PC-3 (cell line): ENCODE results near the gene MT1H. TPM values are rescaled to one million over a fixed set of nuclear protein-coding genes. Genes with fewer than 3 reads are reported as not detected.
"Not testable (repeated sequence)": the region's sequence is repeated elsewhere in the genome, so short reads cannot be mapped to it uniquely, and the experiment has no call there.

Experiments
- ATAC-seq: fragments of 200-7000 bp; cut with Tn5 transposase; 2 replicates; pipeline ENCODE4 v1.9.1; 2020; ENCODE audit warnings: mild to moderate bottlenecking, moderate library complexity
- BruUV-seq: library from RNA; stranded (reverse); fragments of 400-500 nt; replicated peaks from 2 replicates; lab custom pipeline; 2021; lab: Mats Ljungman, UMichigan
- CTCF ChIA-PET: fragments of 300-600 bp; sonication (Branson Sonifier 250); formaldehyde crosslinking; loops from one replicate; lab custom pipeline; 2022; ENCODE audit warnings: antibody characterized with exemption; lab: Charles Lee
- POLR2A ChIA-PET: fragments of 300-600 bp; sonication (Branson Sonifier 250); formaldehyde crosslinking; loops from one replicate; lab custom pipeline; 2022; ENCODE audit warnings: antibody characterized with exemption; ENCODE audit not compliant: unreplicated experiment; lab: Charles Lee
- DNase-seq: peaks from one replicate; pipeline ENCODE4 v3.0.0-alpha.2; 2015
- H2AFZ ChIP-seq: fragments of 300-600 bp; sonication (generic); 2 replicates; pipeline ENCODE4 v1.6.0; 2016; ENCODE audit warnings: antibody characterized with exemption, low read length
- H3F3A ChIP-seq: fragments of 300-600 bp; sonication (generic); one replicate; pipeline ENCODE4 v1.6.0; 2017; ENCODE audit warnings: antibody characterized with exemption, low read length, control low read depth, mild to moderate bottlenecking; ENCODE audit not compliant: unreplicated experiment
- H3K27ac ChIP-seq: fragments of 300-600 bp; sonication (generic); 2 replicates; pipeline ENCODE4 v1.5.1; 2016; ENCODE audit warnings: mild to moderate bottlenecking, low read length
- H3K27me3 ChIP-seq: fragments of 300-600 bp; sonication (generic); 2 replicates; pipeline ENCODE4 v1.6.1; 2016; ENCODE audit warnings: low read length, mixed read lengths
- H3K36me3 ChIP-seq: fragments of 300-600 bp; sonication (generic); 2 replicates; pipeline ENCODE4 v1.6.1; 2016; ENCODE audit warnings: low read depth, mixed run types, low read length, mixed read lengths
- H3K4me1 ChIP-seq: fragments of 300-600 bp; sonication (generic); 2 replicates; pipeline ENCODE4 v1.5.1; 2016; ENCODE audit warnings: low read length; ENCODE audit not compliant: insufficient read depth
- H3K4me2 ChIP-seq: fragments of 300-600 bp; sonication (generic); 2 replicates; pipeline ENCODE4 v1.6.0; 2016; ENCODE audit warnings: low read length
- H3K4me3 ChIP-seq: fragments of 300-600 bp; sonication (generic); 2 replicates; pipeline ENCODE4 v1.5.1; 2016; ENCODE audit warnings: mild to moderate bottlenecking, low read length, mixed read lengths
- H3K79me2 ChIP-seq: fragments of 300-600 bp; sonication (generic); 2 replicates; pipeline ENCODE4 v1.6.1; 2017; ENCODE audit warnings: low read length, mixed read lengths
- H3K9ac ChIP-seq: fragments of 300-600 bp; sonication (generic); 2 replicates; pipeline ENCODE4 v1.6.0; 2016; ENCODE audit warnings: mild to moderate bottlenecking, low read length
- H3K9me2 ChIP-seq: fragments of 300-600 bp; sonication (generic); replicated peaks from 2 replicates; pipeline ENCODE4 v1.6.1; 2016; ENCODE audit warnings: mixed run types, low read length, mixed read lengths
- H3K9me3 ChIP-seq: fragments of 300-600 bp; sonication (generic); 2 replicates; pipeline ENCODE4 v1.6.1; 2016; ENCODE audit warnings: low read length, mixed read lengths
- H4K20me1 ChIP-seq: fragments of 300-600 bp; sonication (generic); 2 replicates; pipeline ENCODE4 v1.6.1; 2016; ENCODE audit warnings: low read length, mixed read lengths
- CTCF ChIP-seq: fragments of 300-600 bp; sonication (generic); conservative IDR thresholded peaks from 2 replicates; pipeline ENCODE4 v1.5.1; 2017; ENCODE audit warnings: antibody characterized with exemption, low read depth, mild to moderate bottlenecking, low read length
- EZH2 ChIP-seq: fragments of 300-600 bp; sonication (generic); IDR thresholded peaks from one replicate; pipeline ENCODE4 v1.6.1; 2017; ENCODE audit warnings: antibody characterized with exemption, mild to moderate bottlenecking, low read length; ENCODE audit not compliant: unreplicated experiment
- EZH2phosphoT487 ChIP-seq: fragments of 300-600 bp; sonication (generic); IDR thresholded peaks from 2 replicates; pipeline ENCODE4 v1.6.1; 2018; ENCODE audit warnings: mild to moderate bottlenecking, antibody characterized with exemption, low read length, borderline replicate concordance
- intact Hi-C: fragments of 100-400 bp; cut with micrococcal nuclease; formaldehyde crosslinking; loops from 2 replicates; pipeline ENCODE4 v1.9.0; 2023
- total RNA-seq: library from RNA; depleted of rRNA; stranded (reverse); fragments of >200 nt; gene quantifications from 2 replicates; pipeline ENCODE4 v1.2.3, GENCODE V29; 2014

MT1H gene
- total RNA-seq, 1 experiment from 2014 or later: not detected

GRCh38 chr16:56664506-56664905 lies 5.1 kb upstream of the MT1H start:
- no peaks in the 10 kb centered on the region for H3K79me2 ChIP-seq
- ChIA-PET CTCF (no interaction called here), POLR2A (no interaction called here)
- H3K9ac ChIP-seq: no peak overlapping the region
- no TSS peak for BruUV-seq
- no peaks in the 10 kb centered on the region for H3F3A ChIP-seq
- TF ChIP-seq CTCF (no peak), EZH2phosphoT487 (no peak), EZH2 (no peak)
- H3K4me2 ChIP-seq: no peak overlapping the region
- no peak overlapping the region for H3K4me3 ChIP-seq
- no peaks in the 10 kb centered on the region for H3K9me3 ChIP-seq
- ATAC-seq: no peak
- no peak overlapping the region for H2AFZ ChIP-seq
- no peaks in the 10 kb centered on the region for H4K20me1 ChIP-seq
- no peaks in the 10 kb centered on the region for H3K4me1 ChIP-seq
- intact Hi-C loops: no loop called here
- no peak overlapping the region for H3K27ac ChIP-seq
- H3K36me3 ChIP-seq: no peaks in the 10 kb centered on the region
- no peaks in the 10 kb centered on the region for H3K9me2 ChIP-seq
- no peaks in the 10 kb centered on the region for H3K27me3 ChIP-seq
- DNase-seq: no peak

DNA sequence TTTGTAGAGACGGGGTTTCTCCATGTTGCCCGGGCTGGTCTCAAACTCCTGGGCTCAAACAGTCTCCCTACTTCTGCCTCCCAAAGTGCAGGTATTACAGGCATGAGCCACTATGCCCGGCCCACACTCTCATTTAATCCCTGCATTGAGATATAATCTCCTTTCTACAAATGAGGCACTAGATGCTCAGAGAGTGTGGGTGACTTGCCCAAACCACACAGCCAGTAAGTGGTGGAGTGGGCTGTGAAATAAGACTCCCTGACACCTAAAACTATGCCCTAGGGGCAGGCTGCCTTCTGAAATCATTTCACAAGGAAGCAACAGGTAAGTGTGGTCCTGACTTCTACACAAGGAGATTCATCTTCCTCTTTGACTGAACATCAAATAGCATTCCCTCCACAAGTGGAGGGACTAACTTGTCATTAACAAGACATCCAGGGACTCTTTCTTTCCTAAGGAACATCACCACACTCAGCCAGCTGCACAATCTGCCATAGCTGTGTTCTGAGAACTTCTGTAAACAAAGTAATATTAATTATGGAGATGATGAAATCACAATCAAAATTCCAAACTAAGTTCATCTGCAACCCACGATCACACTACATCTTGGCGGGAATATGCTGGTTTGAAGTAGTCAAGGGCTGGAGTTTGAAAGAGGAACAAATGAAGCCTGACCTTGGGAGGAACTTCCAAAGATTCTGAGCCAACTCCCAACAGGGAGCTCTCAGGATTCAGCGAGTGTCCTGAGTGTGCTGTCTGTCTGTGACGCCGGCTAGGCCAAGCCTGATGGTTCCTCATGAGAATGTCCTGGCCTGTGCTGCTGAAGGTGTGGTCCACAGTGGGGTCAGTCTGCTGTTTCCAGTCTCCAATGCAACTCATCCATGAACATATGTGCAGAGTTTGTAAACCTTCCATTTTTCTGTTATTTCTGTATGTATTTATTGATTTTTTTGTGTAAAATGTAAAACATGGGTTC lies 4.0 kb upstream of the MT1H start:
- H3K79me2 ChIP-seq, H3F3A ChIP-seq, H3K4me1 ChIP-seq, H4K20me1 ChIP-seq, H3K27me3 ChIP-seq, ATAC-seq, H3K4me3 ChIP-seq, DNase-seq, H3K36me3 ChIP-seq, H3K9ac ChIP-seq, POLR2A ChIA-PET, H3K9me2 ChIP-seq, H3K9me3 ChIP-seq, intact Hi-C loops, H3K27ac ChIP-seq, H2AFZ ChIP-seq, CTCF ChIA-PET, BruUV-seq, H3K4me2 ChIP-seq: not testable (repeated sequence)

GRCh38 chr16:56667581-56668571 lies 1.7 kb upstream of the MT1H start, which contains the start of gene MT1G:
MT1G (minus strand) TSS chr16:56668065; CDS start chr16:56667993, 72 bp downstream.
- Histone ChIP-seq H3K9me3 (no peaks in the 10 kb centered on the region), H3K4me1 (peaks cover 13% of the 10 kb centered on the region), H3K27me3 (no peaks in the 10 kb centered on the region), H3K4me2 (no peak within 1 kb of the TSS), H3K27ac (no peak within 1 kb of the TSS), H3K9ac (no peak within 1 kb of the TSS), H3K9me2 (no peaks in the 10 kb centered on the region), H3K36me3 (no peaks in the 10 kb centered on the region), H3K79me2 (no peaks in the 10 kb centered on the region), H3F3A (no peaks in the 10 kb centered on the region), H2AFZ (no peak within 1 kb of the TSS), H3K4me3 (no peak within 1 kb of the TSS), H4K20me1 (no peaks in the 10 kb centered on the region)
- ChIA-PET CTCF (no interaction called here), POLR2A (no interaction called here)
- DNase-seq (no peak), ATAC-seq (no peak)
- intact Hi-C loops: no loop called here
- no peak for TF ChIP-seq CTCF
- no peak for TF ChIP-seq EZH2phosphoT487
- TF ChIP-seq EZH2: no peak
- BruUV-seq: no TSS peak
